A549 (cell line): ENCODE measurements around the gene SRSF11.

Source experiments
- CBX2 ChIP-seq: fragments of 200-600 bp; sonication (generic); IDR thresholded peaks from 2 replicates; pipeline ENCODE4 v1.6.1; 2016; ENCODE audit warnings: low read depth, mild to moderate bottlenecking, borderline replicate concordance
- CEBPB ChIP-seq, 2 experiments: fragments of >200 bp in 1 of 2; sonication (Bioruptor Twin) in 1 of 2; formaldehyde crosslinking in 1 of 2; IDR thresholded peaks; 2 replicates each; pipeline ENCODE4 v1.6.1; 2012 to 2016
- RAD21 ChIP-seq, 2 experiments: fragments of >200 bp in 1 of 2; sonication (Bioruptor Twin) in 1 of 2; formaldehyde crosslinking in 1 of 2; IDR thresholded peaks in 1 of 2; conservative IDR thresholded peaks in 1 of 2; 2 replicates in 1 of 2; 3 replicates in 1 of 2; pipeline ENCODE4 v1.6.1; 2012 to 2018; ENCODE audit warnings: inconsistent platforms in 1 of 2
- TF ChIP-seq, protein P1 (sequence below): fragments of >200 bp; sonication (Bioruptor Twin); formaldehyde crosslinking; IDR thresholded peaks from 3 replicates; pipeline ENCODE4 v1.5.1; 2016
- TF ChIP-seq, protein P2 (sequence below): fragments of 150-350 bp; IDR thresholded peaks from 2 replicates; pipeline ENCODE4 v1.6.1; 2014; ENCODE audit warnings: low read depth, mild to moderate bottlenecking, low read length

DNA sequence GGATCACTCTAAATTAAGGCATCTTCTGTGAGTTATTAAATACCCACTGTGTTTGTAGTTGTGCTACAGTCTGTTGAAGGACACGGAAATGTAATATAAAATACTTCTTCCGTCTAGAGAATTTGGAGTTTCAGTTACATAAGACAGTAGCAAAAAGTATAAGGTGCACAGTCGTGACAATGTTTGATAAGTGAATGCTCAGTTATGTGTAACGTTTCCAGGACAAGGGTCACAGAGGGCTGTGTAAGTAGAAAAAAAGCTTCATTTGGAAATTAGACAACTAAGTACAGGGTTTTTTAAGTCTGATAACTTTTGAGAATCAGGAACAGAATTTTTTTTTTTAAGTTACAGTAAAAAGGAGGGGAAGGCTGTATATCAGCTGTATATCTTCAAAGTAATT lies 27.5 kb downstream of the SRSF11 start:
- TF ChIP-seq, protein P1, sequence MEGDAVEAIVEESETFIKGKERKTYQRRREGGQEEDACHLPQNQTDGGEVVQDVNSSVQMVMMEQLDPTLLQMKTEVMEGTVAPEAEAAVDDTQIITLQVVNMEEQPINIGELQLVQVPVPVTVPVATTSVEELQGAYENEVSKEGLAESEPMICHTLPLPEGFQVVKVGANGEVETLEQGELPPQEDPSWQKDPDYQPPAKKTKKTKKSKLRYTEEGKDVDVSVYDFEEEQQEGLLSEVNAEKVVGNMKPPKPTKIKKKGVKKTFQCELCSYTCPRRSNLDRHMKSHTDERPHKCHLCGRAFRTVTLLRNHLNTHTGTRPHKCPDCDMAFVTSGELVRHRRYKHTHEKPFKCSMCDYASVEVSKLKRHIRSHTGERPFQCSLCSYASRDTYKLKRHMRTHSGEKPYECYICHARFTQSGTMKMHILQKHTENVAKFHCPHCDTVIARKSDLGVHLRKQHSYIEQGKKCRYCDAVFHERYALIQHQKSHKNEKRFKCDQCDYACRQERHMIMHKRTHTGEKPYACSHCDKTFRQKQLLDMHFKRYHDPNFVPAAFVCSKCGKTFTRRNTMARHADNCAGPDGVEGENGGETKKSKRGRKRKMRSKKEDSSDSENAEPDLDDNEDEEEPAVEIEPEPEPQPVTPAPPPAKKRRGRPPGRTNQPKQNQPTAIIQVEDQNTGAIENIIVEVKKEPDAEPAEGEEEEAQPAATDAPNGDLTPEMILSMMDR = no peak
- TF ChIP-seq RAD21 (conservative IDR thresholded peaks at IDR 0.05 in 1 of 2, IDR thresholded peaks at IDR 0.05 in 1 of 2) (no peak), CBX2 (no peak), CEBPB (IDR thresholded peaks at IDR 0.05) (no peak)
- TF ChIP-seq, protein P2, sequence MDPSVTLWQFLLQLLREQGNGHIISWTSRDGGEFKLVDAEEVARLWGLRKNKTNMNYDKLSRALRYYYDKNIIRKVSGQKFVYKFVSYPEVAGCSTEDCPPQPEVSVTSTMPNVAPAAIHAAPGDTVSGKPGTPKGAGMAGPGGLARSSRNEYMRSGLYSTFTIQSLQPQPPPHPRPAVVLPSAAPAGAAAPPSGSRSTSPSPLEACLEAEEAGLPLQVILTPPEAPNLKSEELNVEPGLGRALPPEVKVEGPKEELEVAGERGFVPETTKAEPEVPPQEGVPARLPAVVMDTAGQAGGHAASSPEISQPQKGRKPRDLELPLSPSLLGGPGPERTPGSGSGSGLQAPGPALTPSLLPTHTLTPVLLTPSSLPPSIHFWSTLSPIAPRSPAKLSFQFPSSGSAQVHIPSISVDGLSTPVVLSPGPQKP = no peak
